GM23248 (cell line): ENCODE results near the gene KRTAP16-1. TPM values are rescaled to one million over a fixed set of nuclear protein-coding genes. Genes with fewer than 3 reads are reported as not detected.

Experiments
- DNase-seq: peaks from one replicate; pipeline ENCODE4 v3.0.0-alpha.2; 2015
- H2AFZ ChIP-seq: fragments of 200-600 bp; sonication (generic); 2 replicates; pipeline ENCODE4 v1.6.1; 2016; ENCODE audit warnings: antibody characterized with exemption
- H3F3A ChIP-seq: fragments of 200-600 bp; sonication (generic); 2 replicates; pipeline ENCODE4 v1.6.1; 2016; ENCODE audit warnings: mild to moderate bottlenecking, antibody characterized with exemption, mixed run types; ENCODE audit not compliant: insufficient read depth
- H3K27ac ChIP-seq: fragments of 200-600 bp; sonication (generic); 2 replicates; pipeline ENCODE4 v1.5.1; 2016; ENCODE audit warnings: mild to moderate bottlenecking
- H3K27me3 ChIP-seq: fragments of 200-600 bp; sonication (generic); replicated peaks from 2 replicates; pipeline ENCODE4 v1.6.1; 2016; ENCODE audit warnings: mild to moderate bottlenecking; ENCODE audit not compliant: insufficient read depth
- H3K36me3 ChIP-seq: fragments of 200-600 bp; sonication (generic); 2 replicates; pipeline ENCODE4 v1.6.1; 2016; ENCODE audit warnings: low read depth, mild to moderate bottlenecking
- H3K4me1 ChIP-seq: fragments of 200-600 bp; sonication (generic); 2 replicates; pipeline ENCODE4 v1.6.1; 2016; ENCODE audit warnings: mild to moderate bottlenecking; ENCODE audit not compliant: insufficient read depth
- H3K4me2 ChIP-seq: fragments of 200-600 bp; sonication (generic); one replicate; pipeline ENCODE4 v1.6.1; 2016; ENCODE audit warnings: mild to moderate bottlenecking; ENCODE audit not compliant: unreplicated experiment
- H3K4me3 ChIP-seq: fragments of 200-600 bp; sonication (generic); 2 replicates; pipeline ENCODE4 v1.5.1; 2016; ENCODE audit warnings: mild to moderate bottlenecking
- H3K79me2 ChIP-seq: fragments of 200-600 bp; sonication (generic); 2 replicates; pipeline ENCODE4 v1.6.1; 2016; ENCODE audit warnings: mild to moderate bottlenecking; ENCODE audit not compliant: insufficient read depth
- H3K9ac ChIP-seq: fragments of 200-600 bp; sonication (generic); 2 replicates; pipeline ENCODE4 v1.6.1; 2016; ENCODE audit warnings: mild to moderate bottlenecking
- H3K9me2 ChIP-seq: fragments of 200-600 bp; sonication (generic); 2 replicates; pipeline ENCODE4 v1.6.1; 2016; ENCODE audit warnings: mixed run types, mild to moderate bottlenecking, moderate library complexity; ENCODE audit not compliant: insufficient read depth
- H3K9me3 ChIP-seq: fragments of 200-600 bp; sonication (generic); one replicate; pipeline ENCODE4 v1.6.1; 2017; ENCODE audit warnings: low read depth
- H4K20me1 ChIP-seq: fragments of 200-600 bp; sonication (generic); 2 replicates; pipeline ENCODE4 v1.6.0; 2016; ENCODE audit not compliant: insufficient read depth
- EZH2 ChIP-seq: fragments of 200-600 bp; sonication (generic); IDR thresholded peaks from 2 replicates; pipeline ENCODE4 v1.6.1; 2018; ENCODE audit warnings: antibody characterized with exemption, mild to moderate bottlenecking; ENCODE audit not compliant: insufficient read depth, poor library complexity, severe bottlenecking
- EZH2phosphoT487 ChIP-seq: fragments of 200-600 bp; sonication (generic); IDR thresholded peaks from 2 replicates; pipeline ENCODE4 v1.6.1; 2018; ENCODE audit warnings: antibody characterized with exemption, moderate library complexity, mild to moderate bottlenecking, low read depth; ENCODE audit not compliant: insufficient read depth
- WGBS, 2 experiments: methylation state at CpG; one replicate each; pipeline ENCODE4 v1.1.6; 2015 to 2017; ENCODE audit warnings: low lambda C conversion rate in 2 of 2, low coverage in 1 of 2; ENCODE audit errors: missing lambda C conversion rate in 2 of 2; 5-methylcytosine and 5-hydroxymethylcytosine counted together
- in situ Hi-C: fragments of 300-500 bp; cut with MboI; formaldehyde crosslinking; loops from 2 replicates; pipeline ENCODE4 v1.15.0; 2020
- polyA plus RNA-seq: library from polyadenylated mRNA; unstranded; fragments of >200 nt; fragmentation: Nextera tagmentation; extraction: Ambion mirVana; gene quantifications from 2 replicates; pipeline ENCODE4 v1.2.1, GENCODE V29; 2016
- total RNA-seq: library from RNA; depleted of rRNA; stranded (reverse); fragments of >200 nt; shearing (Covaris generic); gene quantifications from 2 replicates; pipeline ENCODE4 v1.2.3, GENCODE V29; 2014

Gene KRTAP16-1
- total and polyA plus RNA-seq, 2 experiments from 2014 or later: not detected

- Histone ChIP-seq H4K20me1 (no peaks in the 10 kb centered on the region), H3K36me3 (no peaks in the 10 kb centered on the region), H3K9ac (no peak overlapping the region), H3K27ac (no peak overlapping the region), H3F3A (no peaks in the 10 kb centered on the region), H3K4me2 (no peak overlapping the region), H3K9me2 (no peaks in the 10 kb centered on the region), H3K4me1 (peaks cover 9% of the 10 kb centered on the region), H2AFZ (no peak overlapping the region), H3K9me3 (peaks cover 3% of the 10 kb centered on the region), H3K27me3 (no peaks in the 10 kb centered on the region), H3K4me3 (no peak overlapping the region), H3K79me2 (no peaks in the 10 kb centered on the region)
- TF ChIP-seq EZH2 (no peak), EZH2phosphoT487 (no peak)
- in situ Hi-C loops: loop anchor here (10.0 to 25.0 kb wide), 2 partner anchors 338 to 420 kb away; no protein-coding TSS in a partner anchor
- 90 to 91% methylated on average over 15 to 16 of the region's 16 CpGs for WGBS, 2 experiments
- DNase-seq: no peak
Observed at GRCh38 chr17:41324180-41325075, 15.3 kb upstream of the KRTAP16-1 start.

GRCh38 chr17:41322903-41323895 lies 14.1 kb upstream of the KRTAP16-1 start:
- WGBS, 2 experiments: 96 to 99% methylated on average over 11 of the region's 11 CpGs
- H3K9me3 ChIP-seq: peaks cover 3% of the 10 kb centered on the region
- H4K20me1 ChIP-seq: no peaks in the 10 kb centered on the region
- no peak overlapping the region for H3K27ac ChIP-seq
- in situ Hi-C loops: loop anchor here (10.0 kb wide), 1 partner anchor 418 kb away; no protein-coding TSS in a partner anchor
- no peak overlapping the region for H3K9ac ChIP-seq
- H2AFZ ChIP-seq: peak overlapping the region; percentile 85; the same call in 1 of the 2 replicates
- H3K36me3 ChIP-seq: no peaks in the 10 kb centered on the region
- no peaks in the 10 kb centered on the region for H3K27me3 ChIP-seq
- no peak overlapping the region for H3K4me2 ChIP-seq
- TF ChIP-seq EZH2phosphoT487 (no peak), EZH2 (no peak)
- H3F3A ChIP-seq: no peaks in the 10 kb centered on the region
- H3K79me2 ChIP-seq: no peaks in the 10 kb centered on the region
- DNase-seq: no peak
- H3K4me1 ChIP-seq: peaks cover 9% of the 10 kb centered on the region
- no peaks in the 10 kb centered on the region for H3K9me2 ChIP-seq
- no peak overlapping the region for H3K4me3 ChIP-seq

GRCh38 chr17:41322094-41322902 lies 13.2 kb upstream of the KRTAP16-1 start:
- H3K9me3 ChIP-seq: peaks cover 3% of the 10 kb centered on the region

More at GRCh38 chr17:41322094-41322902, 13.2 kb upstream of the KRTAP16-1 start:
- Histone ChIP-seq H3K27me3 (no peaks in the 10 kb centered on the region), H3K4me1 (peaks cover 9% of the 10 kb centered on the region), H3F3A (no peaks in the 10 kb centered on the region), H3K4me2 (no peak overlapping the region), H3K79me2 (no peaks in the 10 kb centered on the region), H3K27ac (no peak overlapping the region), H3K4me3 (no peak overlapping the region), H4K20me1 (no peaks in the 10 kb centered on the region), H3K9ac (no peak overlapping the region), H2AFZ (peak overlapping the region; percentile 85), H3K9me2 (no peaks in the 10 kb centered on the region), H3K36me3 (no peaks in the 10 kb centered on the region)
- no peak for TF ChIP-seq EZH2phosphoT487
- TF ChIP-seq EZH2: no peak
- peak; percentile 82 for DNase-seq
- in situ Hi-C loops: loop anchor here (10.0 kb wide), 1 partner anchor 417 kb away; no protein-coding TSS in a partner anchor
- WGBS, 2 experiments: 23 to 24% methylated on average over 5 of the region's 5 CpGs
